Esophagus (tissue), 2 donors: Measurements from ENCODE around the gene WNT10A. TPM values are rescaled to one million over a fixed set of nuclear protein-coding genes. Genes with fewer than 3 reads are reported as not detected.
A peak's percentile ranks its signal among the peaks of the same experiment; 100 is the strongest.

Source experiments
- H3K27ac ChIP-seq, 2 donors: one replicate each; pipeline ENCODE4 v1.5.1; 2013; ENCODE audit warnings: low read depth in 2 of 2, mild to moderate bottlenecking in 2 of 2, inconsistent platforms in 1 of 2, low read length in 1 of 2, moderate library complexity in 1 of 2
- H3K27me3 ChIP-seq, 2 donors: one replicate each; pipeline ENCODE4 v1.6.1; 2013; ENCODE audit warnings: low read length in 2 of 2, control low read depth in 1 of 2, mild to moderate bottlenecking in 1 of 2; ENCODE audit not compliant: insufficient read depth in 2 of 2, control insufficient read depth in 1 of 2
- H3K36me3 ChIP-seq, 2 donors: one replicate each; pipeline ENCODE4 v1.6.1; 2013; ENCODE audit warnings: low read length in 1 of 2; ENCODE audit not compliant: control insufficient read depth in 2 of 2, insufficient read depth in 2 of 2
- H3K4me1 ChIP-seq, 2 donors: one replicate each; pipeline ENCODE4 v1.6.1; 2013; ENCODE audit warnings: low read length in 1 of 2; ENCODE audit not compliant: control insufficient read depth in 2 of 2, insufficient read depth in 2 of 2
- H3K4me3 ChIP-seq, 2 donors: one replicate each; pipeline ENCODE4 v1.5.1; 2013; ENCODE audit warnings: low read length in 2 of 2, mild to moderate bottlenecking in 2 of 2, low read depth in 1 of 2, moderate library complexity in 1 of 2
- H3K9me3 ChIP-seq, 2 donors: one replicate each; pipeline ENCODE4 v1.6.1; 2013; ENCODE audit warnings: mild to moderate bottlenecking in 2 of 2, low read depth in 1 of 2, low read length in 1 of 2, moderate library complexity in 1 of 2; ENCODE audit not compliant: control insufficient read depth in 2 of 2, insufficient read depth in 1 of 2
- WGBS, 2 donors: extraction: QIAGEN DNeasy Blood & Tissue Kit; methylation state at CpG; one replicate each; pipeline ENCODE4 v1.1.7; 2013; 5-methylcytosine and 5-hydroxymethylcytosine counted together
- polyA plus RNA-seq, 2 donors: library from polyadenylated mRNA; stranded (reverse); fragments of 200-250 nt; gene quantifications; one replicate each; pipeline ENCODE4 v1.2.3, GENCODE V29; 2013
- donor health status: healthy with polysubstance abuse.
- donor health status: Bipolar disorder and iron deficiency.

The WNT10A gene
- polyA plus RNA-seq, 2 donors = 9.6 to 13.7 TPM

DNA sequence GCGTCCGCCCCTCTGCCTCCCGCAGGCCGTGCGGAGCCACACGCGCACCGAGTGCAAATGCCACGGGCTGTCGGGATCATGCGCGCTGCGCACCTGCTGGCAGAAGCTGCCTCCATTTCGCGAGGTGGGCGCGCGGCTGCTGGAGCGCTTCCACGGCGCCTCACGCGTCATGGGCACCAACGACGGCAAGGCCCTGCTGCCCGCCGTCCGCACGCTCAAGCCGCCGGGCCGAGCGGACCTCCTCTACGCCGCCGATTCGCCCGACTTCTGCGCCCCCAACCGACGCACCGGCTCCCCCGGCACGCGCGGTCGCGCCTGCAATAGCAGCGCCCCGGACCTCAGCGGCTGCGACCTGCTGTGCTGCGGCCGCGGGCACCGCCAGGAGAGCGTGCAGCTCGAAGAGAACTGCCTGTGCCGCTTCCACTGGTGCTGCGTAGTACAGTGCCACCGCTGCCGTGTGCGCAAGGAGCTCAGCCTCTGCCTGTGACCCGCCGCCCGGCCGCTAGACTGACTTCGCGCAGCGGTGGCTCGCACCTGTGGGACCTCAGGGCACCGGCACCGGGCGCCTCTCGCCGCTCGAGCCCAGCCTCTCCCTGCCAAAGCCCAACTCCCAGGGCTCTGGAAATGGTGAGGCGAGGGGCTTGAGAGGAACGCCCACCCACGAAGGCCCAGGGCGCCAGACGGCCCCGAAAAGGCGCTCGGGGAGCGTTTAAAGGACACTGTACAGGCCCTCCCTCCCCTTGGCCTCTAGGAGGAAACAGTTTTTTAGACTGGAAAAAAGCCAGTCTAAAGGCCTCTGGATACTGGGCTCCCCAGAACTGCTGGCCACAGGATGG is 7.1 kb upstream of the WNT10A start:
- Histone ChIP-seq H3K36me3 (no peaks in the 10 kb centered on the region), H3K27me3 (no peaks in the 10 kb centered on the region), H3K4me3 (no peak overlapping the region), H3K9me3 (no peaks in the 10 kb centered on the region), H3K4me1 (peaks cover 2 to 4% of the 10 kb centered on the region in 2 donors), H3K27ac (no peak overlapping the region)
- 23 to 51% methylated on average over 86 of the region's 86 CpGs for WGBS, 2 donors

DNA sequence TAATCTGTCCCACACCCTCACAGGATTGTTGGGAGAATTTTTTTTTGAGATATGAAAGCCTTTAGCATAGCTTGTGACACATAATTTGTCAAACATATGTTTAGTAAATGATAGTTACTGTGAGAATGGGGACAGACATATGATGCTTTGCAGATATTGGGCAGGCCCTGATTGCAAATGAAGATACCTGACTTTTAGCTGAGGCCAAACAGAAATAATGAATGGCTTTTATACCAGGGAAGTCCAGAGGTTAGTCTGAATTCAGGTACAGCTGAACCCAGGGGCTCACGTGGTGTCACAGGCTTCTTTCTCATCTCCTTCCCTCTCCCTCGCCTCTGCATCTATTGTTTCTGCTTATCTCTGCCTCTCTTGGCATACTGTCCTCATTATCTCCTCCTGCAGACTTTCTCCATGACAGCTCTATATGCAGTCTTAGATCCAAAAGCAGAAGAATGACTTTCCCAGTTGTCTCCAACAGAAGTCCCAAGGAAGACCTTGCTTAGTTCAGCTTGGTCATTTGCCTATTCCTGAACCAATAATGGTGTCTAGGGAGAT is 4.9 kb upstream of the WNT10A start:
- peaks cover 0 to 3% of the 10 kb centered on the region in 2 donors for H3K27me3 ChIP-seq
- H3K4me1 ChIP-seq = peaks cover 4 to 8% of the 10 kb centered on the region in 2 donors
- 60 to 64% methylated on average over 2 of the region's 2 CpGs for WGBS, 2 donors
- H3K9me3 ChIP-seq = no peaks in the 10 kb centered on the region
- H3K36me3 ChIP-seq = no peaks in the 10 kb centered on the region
- H3K4me3 ChIP-seq = no peak overlapping the region
- H3K27ac ChIP-seq = no peak overlapping the region

DNA sequence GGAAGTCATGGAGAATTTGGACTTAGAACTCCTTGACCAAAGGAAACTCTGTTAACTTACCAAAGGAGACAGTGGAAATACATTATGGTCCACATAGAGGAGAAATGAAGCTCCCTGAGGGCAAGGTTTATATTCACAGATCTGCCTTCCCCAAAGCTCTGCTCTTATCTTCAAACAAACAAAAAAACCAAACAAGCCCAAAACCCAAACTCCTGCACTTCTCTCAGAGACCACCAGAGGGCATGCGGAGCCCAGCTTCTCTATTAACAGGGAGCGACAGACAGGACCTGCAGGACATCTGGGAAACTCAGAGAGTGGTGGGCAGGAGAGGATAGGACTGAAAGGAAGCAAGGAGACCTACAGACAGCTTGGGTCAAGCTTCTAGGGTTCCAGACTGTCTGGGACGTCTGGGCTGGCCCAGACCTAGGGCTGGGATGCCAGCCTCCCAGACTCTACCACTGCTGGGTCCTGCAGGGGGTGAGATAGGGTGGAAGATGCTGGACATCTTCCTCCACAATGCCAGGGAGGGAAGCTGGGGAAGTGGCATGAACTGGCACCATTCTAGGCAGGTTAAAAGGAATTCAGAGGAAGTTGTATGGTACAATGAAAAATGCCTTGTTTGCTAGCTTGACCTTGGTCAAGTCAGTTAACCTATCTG is 4.0 kb upstream of the WNT10A start:
- no peaks in the 10 kb centered on the region for H3K36me3 ChIP-seq
- H3K9me3 ChIP-seq = no peaks in the 10 kb centered on the region
- no peak overlapping the region for H3K27ac ChIP-seq
- peaks cover 0 to 10% of the 10 kb centered on the region in 2 donors for H3K4me1 ChIP-seq
- no peak overlapping the region for H3K4me3 ChIP-seq
- peaks cover 0 to 3% of the 10 kb centered on the region in 2 donors for H3K27me3 ChIP-seq
- WGBS, 2 donors = 1 to 2% methylated on average over 3 of the region's 3 CpGs

DNA sequence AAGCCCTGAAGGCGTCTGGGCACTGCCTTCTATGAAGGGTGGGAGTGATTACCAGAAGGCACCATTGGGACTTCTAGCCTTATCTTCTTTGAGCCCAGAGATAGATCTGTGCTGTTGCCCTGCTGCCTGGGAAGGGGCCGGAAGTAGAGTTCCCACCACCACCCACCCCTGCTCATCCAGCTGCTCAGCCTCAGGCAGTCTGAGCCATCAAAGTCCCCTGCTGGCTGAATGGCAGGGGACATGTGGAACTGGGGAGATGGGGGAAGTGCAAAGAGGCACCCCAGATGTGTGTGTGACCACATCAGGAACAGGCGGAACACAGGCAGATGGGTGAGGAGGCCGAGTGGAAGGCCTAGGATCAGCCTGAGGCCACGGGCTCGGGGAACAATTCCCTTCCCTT is 3.3 kb upstream of the WNT10A start:
- Histone ChIP-seq H3K36me3 (no peaks in the 10 kb centered on the region), H3K4me3 (no peak overlapping the region), H3K9me3 (no peaks in the 10 kb centered on the region), H3K27ac (no peak overlapping the region), H3K27me3 (peaks cover 0 to 3% of the 10 kb centered on the region in 2 donors), H3K4me1 (peaks cover 0 to 15% of the 10 kb centered on the region in 2 donors)
- 71 to 73% methylated on average over 6 of the region's 6 CpGs for WGBS, 2 donors

DNA sequence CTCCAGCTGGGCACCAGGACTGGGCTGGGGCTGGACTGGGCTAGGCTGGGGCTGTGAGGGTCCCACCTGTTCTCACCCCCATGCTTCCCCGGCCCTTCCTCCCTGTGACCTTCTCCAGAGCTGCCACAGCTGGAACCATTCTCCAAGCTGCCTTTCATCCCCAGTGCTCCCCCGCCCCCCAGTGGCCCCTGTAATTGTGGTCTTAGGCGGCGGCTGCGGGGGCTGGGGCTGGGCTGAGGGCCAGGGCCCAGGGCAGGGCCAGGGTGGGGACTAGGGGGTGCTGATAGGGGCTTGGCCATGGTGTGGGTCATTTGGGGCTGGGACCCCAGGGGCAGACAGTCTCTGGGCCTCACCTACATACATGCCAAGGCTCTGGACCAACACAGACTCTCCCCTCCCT is 2.8 kb upstream of the WNT10A start:
- H3K4me3 ChIP-seq = no peak overlapping the region
- H3K4me1 ChIP-seq = peaks cover 4 to 17% of the 10 kb centered on the region in 2 donors
- peaks cover 0 to 3% of the 10 kb centered on the region in 2 donors for H3K27me3 ChIP-seq
- no peaks in the 10 kb centered on the region for H3K36me3 ChIP-seq
- H3K9me3 ChIP-seq = no peaks in the 10 kb centered on the region
- WGBS, 2 donors = 63 to 65% methylated on average over 5 of the region's 5 CpGs
- H3K27ac ChIP-seq = no peak overlapping the region

DNA sequence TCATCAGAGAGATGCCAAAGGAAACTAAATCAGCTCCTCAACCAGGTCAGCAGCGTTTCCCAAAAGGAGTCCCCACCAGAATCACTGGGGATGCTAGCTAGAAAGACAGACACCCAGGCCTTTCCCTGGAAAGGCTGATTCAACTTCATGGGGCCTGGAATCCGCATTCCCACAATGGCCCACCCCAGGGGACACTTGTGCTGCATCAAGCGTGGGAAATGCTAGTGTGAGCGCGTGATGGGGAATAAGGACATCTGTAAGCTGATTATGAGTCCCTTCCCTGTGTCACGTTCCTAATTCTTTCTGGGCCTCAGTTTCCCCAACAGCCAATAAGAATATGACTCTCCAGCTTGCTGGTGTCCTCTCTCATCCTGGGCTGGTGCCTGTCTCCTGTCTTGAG is 2.2 kb upstream of the WNT10A start:
- WGBS, 2 donors = 78% methylated on average over 6 of the region's 6 CpGs
- Histone ChIP-seq H3K4me3 (no peak overlapping the region), H3K4me1 (peaks cover 10 to 19% of the 10 kb centered on the region in 2 donors), H3K36me3 (no peaks in the 10 kb centered on the region), H3K27me3 (peaks cover 0 to 3% of the 10 kb centered on the region in 2 donors), H3K27ac (no peak overlapping the region), H3K9me3 (no peaks in the 10 kb centered on the region)

DNA sequence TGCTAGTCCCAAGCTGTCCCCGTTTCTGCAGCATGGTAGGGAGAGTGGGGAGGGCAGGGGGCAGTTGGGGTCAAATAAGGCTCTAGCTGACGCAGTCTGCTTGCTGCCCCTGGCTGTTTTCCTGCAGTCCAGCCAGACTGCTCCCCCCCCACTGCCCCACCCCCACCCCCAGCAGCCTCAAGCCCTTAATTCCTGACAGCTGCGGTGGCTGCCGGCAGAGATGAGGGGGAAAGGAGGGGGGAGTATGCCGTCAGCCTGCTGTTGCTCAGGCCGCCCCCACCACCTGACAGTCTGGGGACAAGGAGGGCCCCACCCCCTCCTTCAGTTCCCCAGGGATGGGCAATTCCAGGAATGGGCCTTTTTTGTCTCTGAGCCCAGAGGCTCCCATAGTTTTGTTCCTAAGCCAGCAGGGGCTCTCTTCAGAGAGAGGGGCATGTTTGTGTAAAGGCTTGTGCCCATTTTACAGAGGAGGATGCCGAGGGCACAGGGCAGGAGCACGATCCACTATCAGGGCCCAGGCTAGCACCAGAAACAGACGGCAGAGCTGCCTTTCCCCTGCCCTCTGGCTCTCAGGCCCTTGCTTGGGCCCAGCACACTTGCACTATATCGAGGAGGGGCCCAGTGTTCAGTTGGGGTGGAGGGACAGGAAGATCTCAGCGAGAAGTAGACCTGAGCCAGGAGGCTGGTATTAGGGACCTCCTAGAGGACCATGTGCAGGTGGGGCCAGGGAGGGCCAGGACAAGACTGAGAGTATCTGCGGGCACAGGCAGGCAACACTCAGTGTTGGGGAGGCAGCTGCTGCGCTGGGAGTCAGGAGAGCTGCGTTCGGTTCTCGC is 1.5 kb upstream of the WNT10A start:
- Histone ChIP-seq H3K36me3 (no peaks in the 10 kb centered on the region), H3K27me3 (peaks cover 0 to 3% of the 10 kb centered on the region in 2 donors), H3K9me3 (no peaks in the 10 kb centered on the region), H3K4me3 (no peak overlapping the region), H3K27ac (peak overlapping the region; percentile 11 to 37), H3K4me1 (peaks cover 16 to 23% of the 10 kb centered on the region in 2 donors)
- 36 to 39% methylated on average over 16 of the region's 16 CpGs for WGBS, 2 donors

DNA sequence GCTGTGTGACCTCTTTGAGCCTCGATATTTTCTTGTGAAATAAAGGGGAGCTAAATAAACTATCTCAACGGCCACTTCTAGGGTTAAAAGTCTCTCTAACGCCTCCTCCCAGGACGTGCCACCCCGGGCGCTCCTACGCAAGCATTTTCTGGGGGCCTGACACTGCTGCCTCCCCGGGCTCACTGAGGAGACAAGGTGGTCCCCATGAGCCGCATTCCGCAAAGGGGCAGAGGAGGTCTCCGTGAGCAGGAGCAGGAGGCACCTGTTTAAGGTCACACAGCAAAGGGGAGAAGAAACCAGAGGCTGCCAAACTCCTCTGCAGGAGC is 913 bp upstream of the WNT10A start:
- H3K4me1 ChIP-seq = peaks cover 16 to 25% of the 10 kb centered on the region in 2 donors
- H3K27ac ChIP-seq = peak overlapping the region; percentile 37 to 42
- H3K27me3 ChIP-seq = peaks cover 0 to 3% of the 10 kb centered on the region in 2 donors

More for the DNA sequence above, 913 bp upstream of the WNT10A start:
- H3K9me3 ChIP-seq = no peaks in the 10 kb centered on the region
- H3K36me3 ChIP-seq = no peaks in the 10 kb centered on the region
- peak overlapping the region; percentile 24 to 43 for H3K4me3 ChIP-seq
- WGBS, 2 donors = 10 to 13% methylated on average over 11 of the region's 11 CpGs
